K562 (cell line): ENCODE data around the gene TTC39C. TPM values are rescaled to one million over a fixed set of nuclear protein-coding genes. Genes with fewer than 3 reads are reported as not detected.

Experiments used
- ATAC-seq: fragments of 200-7000 bp; cut with Tn5 transposase; 3 replicates; pipeline ENCODE4 v1.9.1; 2020; ENCODE audit warnings: moderate library complexity
- BruUV-seq: library from RNA; stranded (reverse); fragments of 400-500 nt; replicated peaks from 2 replicates; lab custom pipeline; 2021; lab: Mats Ljungman, UMichigan
- CTCF ChIA-PET: fragments of 300-600 bp; formaldehyde crosslinking; extraction: SDS; loops from one replicate; lab custom pipeline; 2021; ENCODE audit warnings: low intra/inter-chr PET ratio; lab: Yijun Ruan, JAX
- POLR2A ChIA-PET: fragments of 300-600, 350-650 bp; sonication (Branson Sonifier 250); formaldehyde crosslinking; extraction: SDS; loops from one replicate; lab custom pipeline; 2021; ENCODE audit warnings: antibody characterized with exemption, inconsistent platforms; lab: Yijun Ruan, JAX
- DNase-seq, 4 experiments: peaks; one replicate each; pipeline versions ENCODE4 v3.0.0 to v3.0.0-alpha.2; 2011 to 2018; ENCODE audit warnings: low spot score in 3 of 4, mixed read lengths in 3 of 4; ENCODE audit errors: extremely low read depth in 1 of 4
- FAIRE-seq: peaks from 2 replicates; lab custom pipeline; 2011; peaks lifted over from hg19 to GRCh38; lab: Jason Lieb, UNC
- H2AFZ ChIP-seq: 2 replicates; pipeline ENCODE4 v1.6.0; 2011; ENCODE audit warnings: low read depth, low read length, control low read depth, inconsistent platforms
- H3K27ac ChIP-seq: fragments of 200-600 bp; 3 replicates; pipeline ENCODE4 v1.8.0; 2011; ENCODE audit warnings: low read depth, mild to moderate bottlenecking, control low read depth, inconsistent platforms, low read length, moderate library complexity, mixed read lengths; ENCODE audit errors: extremely low read depth
- H3K27me3 ChIP-seq, 2 experiments: fragments of 300-600 bp in 1 of 2; 2 replicates in 1 of 2; 3 replicates in 1 of 2; pipeline versions ENCODE4 v1.6.0 to v1.8.0; 2011; ENCODE audit warnings: inconsistent platforms in 2 of 2, low read length in 2 of 2, mild to moderate bottlenecking in 1 of 2, mixed read lengths in 1 of 2, moderate library complexity in 1 of 2; ENCODE audit not compliant: control insufficient read depth in 2 of 2, insufficient read depth in 2 of 2
- H3K36me3 ChIP-seq: fragments of 300-600 bp; 3 replicates; pipeline ENCODE4 v1.8.0; 2011; ENCODE audit warnings: mild to moderate bottlenecking, low read length, inconsistent platforms; ENCODE audit not compliant: control insufficient read depth, insufficient read depth
- H3K4me1 ChIP-seq, 2 experiments: fragments of 200-600 bp in 1 of 2; replicated peaks in 1 of 2; 2 replicates in 1 of 2; 3 replicates in 1 of 2; pipeline versions ENCODE4 v1.5.1 to v1.8.0; 2011; ENCODE audit warnings: inconsistent platforms in 2 of 2, low read length in 2 of 2, mild to moderate bottlenecking in 1 of 2, mixed read lengths in 1 of 2, moderate library complexity in 1 of 2; ENCODE audit not compliant: control insufficient read depth in 2 of 2, insufficient read depth in 2 of 2
- H3K4me2 ChIP-seq: 2 replicates; pipeline ENCODE4 v1.6.1; 2011; ENCODE audit warnings: low read length, control low read depth, inconsistent platforms, mixed read lengths; ENCODE audit not compliant: insufficient read depth
- H3K4me3 ChIP-seq: fragments of 200-600 bp; sonication (generic), shearing (Covaris generic); 2 replicates; pipeline ENCODE4 v1.5.1; 2016; ENCODE audit warnings: control low read depth, inconsistent platforms
- H3K79me2 ChIP-seq: fragments of 200-600 bp; 3 replicates; pipeline ENCODE4 v1.8.0; 2011; ENCODE audit warnings: low read length, inconsistent platforms; ENCODE audit not compliant: control insufficient read depth, insufficient read depth
- H3K9ac ChIP-seq, 2 experiments: 2 replicates each; pipeline versions ENCODE4 v1.6.0 to v1.6.1; 2011; ENCODE audit warnings: low read depth in 2 of 2, low read length in 2 of 2, control low read depth in 1 of 2, inconsistent platforms in 1 of 2, mild to moderate bottlenecking in 1 of 2, mixed read lengths in 1 of 2; ENCODE audit not compliant: insufficient read depth in 1 of 2
- H3K9me1 ChIP-seq: one replicate; pipeline ENCODE4 v1.6.0; 2011; ENCODE audit warnings: inconsistent platforms, mild to moderate bottlenecking, low read length, moderate library complexity; ENCODE audit not compliant: control insufficient read depth, insufficient read depth
- H3K9me3 ChIP-seq: replicated peaks from 2 replicates; pipeline ENCODE4 v1.5.1; 2011; ENCODE audit warnings: low read depth, low read length, inconsistent platforms; ENCODE audit not compliant: control insufficient read depth, insufficient read depth
- H4K20me1 ChIP-seq: replicated peaks from 2 replicates; pipeline ENCODE4 v1.6.1; 2011; ENCODE audit warnings: low read length, inconsistent platforms, mixed read lengths; ENCODE audit not compliant: control insufficient read depth, insufficient read depth
- BRCA1 ChIP-seq, 2 experiments: fragments of 450-650 bp in 1 of 2; sonication (generic) in 1 of 2; formaldehyde crosslinking in 1 of 2; IDR thresholded peaks; 2 replicates each; pipeline versions ENCODE4 v1.5.0 to v1.6.1; 2017 to 2020; ENCODE audit warnings: mild to moderate bottlenecking in 1 of 2, missing genetic modification reagents in 1 of 2
- HMG20B ChIP-seq: fragments of 250-450 bp; sonication (Bioruptor Pico); IDR thresholded peaks from 2 replicates; pipeline ENCODE4 v1.5.0; 2021; ENCODE audit warnings: mild to moderate bottlenecking
- MAX ChIP-seq: sonication (generic); formaldehyde crosslinking; IDR thresholded peaks from 2 replicates; pipeline ENCODE4 v1.9.0; 2022; ENCODE audit warnings: mild to moderate bottlenecking, missing genetic modification reagents
- NELFE ChIP-seq: IDR thresholded peaks from 2 replicates; pipeline ENCODE4 v1.6.1; 2011; ENCODE audit warnings: mild to moderate bottlenecking; ENCODE audit not compliant: insufficient read depth, insufficient read length
- RBM39 ChIP-seq: fragments of 200-400 bp; formaldehyde crosslinking; optimal IDR thresholded peaks from 2 replicates; pipeline ENCODE3; 2018; ENCODE audit warnings: low read depth, low read length
- SIRT6 ChIP-seq: IDR thresholded peaks from one replicate; pipeline ENCODE4 v1.6.1; 2012; ENCODE audit warnings: low read depth, mild to moderate bottlenecking, control low read depth, inconsistent platforms, low read length, moderate library complexity
- WHSC1 ChIP-seq: IDR thresholded peaks from one replicate; pipeline ENCODE4 v1.6.1; 2012; ENCODE audit warnings: low read length, control low read depth, inconsistent platforms
- ZKSCAN8 ChIP-seq: fragments of 200-800 bp; sonication (Bioruptor generic); IDR thresholded peaks from 2 replicates; pipeline ENCODE4 v1.6.1; 2016; ENCODE audit warnings: missing genetic modification characterization, missing compliant biosample characterization
- ZNF146 ChIP-seq: IDR thresholded peaks from one replicate; pipeline ENCODE4 v1.6.1; 2018; ENCODE audit warnings: missing compliant biosample characterization; ENCODE audit not compliant: unreplicated experiment
- ZNF253 ChIP-seq: fragments of 250-450 bp; sonication (Bioruptor Pico); conservative IDR thresholded peaks from 2 replicates; pipeline ENCODE4 v1.6.1; 2021; ENCODE audit warnings: mild to moderate bottlenecking
- ZNF785 ChIP-seq: fragments of 250-450 bp; sonication (Bioruptor Pico); IDR thresholded peaks from 2 replicates; pipeline ENCODE4 v1.4.0; 2020; ENCODE audit warnings: mild to moderate bottlenecking
- WGBS: fragments of 100-300 bp; shearing (Covaris generic); methylation state at CpG from one replicate; pipeline ENCODE4 v1.1.6; 2016; ENCODE audit warnings: low coverage, mixed read lengths; ENCODE audit not compliant: insufficient coverage; ENCODE audit errors: missing lambda C conversion rate; 5-methylcytosine and 5-hydroxymethylcytosine counted together
- in situ Hi-C: fragments of 300-500 bp; cut with MboI; formaldehyde crosslinking; loops from 4 replicates; pipeline ENCODE4 v1.15.0; 2018; ENCODE audit warnings: inconsistent platforms, mixed read lengths
- intact Hi-C: fragments of 100-400 bp; cut with micrococcal nuclease; formaldehyde crosslinking; loops from 2 replicates; pipeline ENCODE4 v1.14.2; 2022
- polyA plus RNA-seq, 8 experiments: library from polyadenylated mRNA; depleted of rRNA in 4 of 8; stranded (reverse) in 5 of 8; unstranded in 3 of 8; fragments of >200 nt; fragmentation: Nextera tagmentation in 2 of 8; fragmentation: Illumina TruSeq in 1 of 8; extraction: Ambion mirVana in 2 of 8; extraction: Trizol in 1 of 8; gene quantifications; 2 replicates each; pipeline versions ENCODE4 v1.2.1 to v1.2.3, GENCODE V29; 2011 to 2014; ENCODE audit warnings: inconsistent platforms in 1 of 8, missing spikeins in 1 of 8
- total RNA-seq, 7 experiments: library from RNA; depleted of rRNA in 6 of 7; stranded (reverse); fragments of >200 nt in 6 of 7; fragmentation: Illumina TruSeq in 2 of 7; extraction: Trizol in 2 of 7; gene quantifications; 2 replicates each; pipeline versions ENCODE4 v1.2.1 to v1.2.3, GENCODE V29; 2011 to 2021; ENCODE audit warnings: low replicate concordance in 1 of 7

Gene TTC39C
- total and polyA plus RNA-seq, 9 of the 15 experiments (the other 6 are each of a cell fraction or from before 2014, with no cell fraction given) = 0.01 to 0.58 (median 0.18) TPM; not detected in 5

- no peak for TF ChIP-seq ZNF253 (CRISPR knock-in tag)
- no peak for TF ChIP-seq ZNF785 (CRISPR knock-in tag)
Observed at GRCh38 chr18:23970161-23971096, 44.1 kb upstream of the TTC39C start (continued).

GRCh38 chr18:23971097-23971440 lies 43.5 kb upstream of the TTC39C start:
- no peaks in the 10 kb centered on the region for H4K20me1 ChIP-seq
- WGBS = 0% methylated on average over 4 of the region's 5 CpGs
- H3K9ac ChIP-seq = no peak overlapping the region
- no peaks in the 10 kb centered on the region for H3K4me1 ChIP-seq
- no peak overlapping the region for H3K27ac ChIP-seq
- no peak overlapping the region for H3K4me2 ChIP-seq
- H3K36me3 ChIP-seq = no peaks in the 10 kb centered on the region
- no peaks in the 10 kb centered on the region for H3K79me2 ChIP-seq
- POLR2A ChIA-PET = no interaction called here
- no peaks in the 10 kb centered on the region for H3K9me3 ChIP-seq
- no peaks in the 10 kb centered on the region for H3K9me1 ChIP-seq
- CTCF ChIA-PET = no interaction called here
- H3K4me3 ChIP-seq = no peak overlapping the region
- no TSS peak for BruUV-seq
- intact Hi-C loops (no loop called here), in situ Hi-C loops (no loop called here)
- peaks cover 0 to 7% of the 10 kb centered on the region in 2 experiments; a peak in 1 of 5 replicates for H3K27me3 ChIP-seq
- no peak for DNase-seq
- ATAC-seq = no peak
- no peak for TF ChIP-seq WHSC1
- no peak for TF ChIP-seq ZNF146 (CRISPR knock-in tag)
- TF ChIP-seq HMG20B (CRISPR knock-in tag) = no peak
- TF ChIP-seq SIRT6 = no peak
- TF ChIP-seq NELFE = no peak
- TF ChIP-seq RBM39 = no peak
- TF ChIP-seq ZKSCAN8 = no peak
- TF ChIP-seq BRCA1 (IDR thresholded peaks at IDR 0.05) = no peak
- TF ChIP-seq BRCA1 (CRISPR knock-in tag; IDR thresholded peaks at IDR 0.05) = no peak
- TF ChIP-seq MAX = no peak
- no peak for FAIRE-seq
- H2AFZ ChIP-seq = no peak overlapping the region
